GM13976 (cell line): ENCODE measurements around the gene KCTD13.
"Not testable (repeated sequence)": the region's sequence is repeated elsewhere in the genome, so short reads cannot be mapped to it uniquely, and the experiment has no call there.

Experiments
- DNase-seq: peaks from one replicate; pipeline ENCODE4 v3.0.0; 2012; ENCODE audit warnings: low spot score
- CTCF ChIP-seq: IDR thresholded peaks from 2 replicates; pipeline ENCODE4 v1.5.1; 2012; ENCODE audit warnings: borderline replicate concordance, mild to moderate bottlenecking; ENCODE audit not compliant: insufficient read depth; ENCODE audit errors: extremely low read depth, missing control alignments, control extremely low read depth
- in situ Hi-C: fragments of 300-500 bp; cut with MboI; formaldehyde crosslinking; loops from one replicate; pipeline ENCODE4 v1.12.0; 2022; ENCODE audit warnings: low sequenced_read_pairs, mixed read lengths, inconsistent platforms; ENCODE audit not compliant: unreplicated experiment

KCTD13 gene

GRCh38 chr16:29943846-29944799 is 18.1 kb upstream of the KCTD13 start:
- in situ Hi-C loops = no loop called here
- no peak for TF ChIP-seq CTCF
- no peak for DNase-seq

- TF ChIP-seq CTCF = no peak
- no peak for DNase-seq
- in situ Hi-C loops = no loop called here
Measured at GRCh38 chr16:29940656-29941055, 14.6 kb upstream of the KCTD13 start.

- in situ Hi-C loops = not testable (repeated sequence)
Measured at GRCh38 chr16:29931750-29932149, 5.7 kb upstream of the KCTD13 start.

GRCh38 chr16:29927070-29927905 is 1.3 kb upstream of the KCTD13 start:
- TF ChIP-seq CTCF = no peak
- in situ Hi-C loops = no loop called here
- no peak for DNase-seq

More at GRCh38 chr16:29931750-29932149, 5.7 kb upstream of the KCTD13 start:
- DNase-seq = not testable (repeated sequence)

GRCh38 chr16:29926711-29927052 is 656 bp upstream of the KCTD13 start:
- in situ Hi-C loops = no loop called here
- DNase-seq = no peak
- no peak for TF ChIP-seq CTCF

GRCh38 chr16:29925105-29925756 is 795 bp downstream of the KCTD13 start:
- in situ Hi-C loops = no loop called here
- DNase-seq = no peak

More at GRCh38 chr16:29925105-29925756, 795 bp downstream of the KCTD13 start:
- no peak for TF ChIP-seq CTCF
